Lung (tissue), 12 donors: ENCODE data around the gene OTUD3. TPM values are rescaled to one million over a fixed set of nuclear protein-coding genes. Genes with fewer than 3 reads are reported as not detected.
"Not testable (repeated sequence)": the region's sequence is repeated elsewhere in the genome, so short reads cannot be mapped to it uniquely, and the experiment has no call there.

ENCODE experiments used
- ATAC-seq: fragments of 200-7000 bp; cut with Tn5 transposase; one replicate; pipeline ENCODE4 v1.9.1; 2020; ENCODE audit warnings: moderate number of reproducible peaks; ENCODE audit not compliant: insufficient read depth, low FRiP score
- DNase-seq, 3 donors: peaks; one replicate each; pipeline ENCODE4 v3.0.0-alpha.2; 2013 to 2017
- H3K27ac ChIP-seq, 2 donors: one replicate each; pipeline ENCODE4 v1.5.1; 2013; ENCODE audit warnings: mild to moderate bottlenecking in 2 of 2, moderate library complexity in 2 of 2, control low read depth in 1 of 2, inconsistent platforms in 1 of 2, low read depth in 1 of 2, low read length in 1 of 2
- H3K27me3 ChIP-seq, 3 donors: one replicate each; pipeline ENCODE4 v1.5.1; 2013; ENCODE audit warnings: low read length in 2 of 3; ENCODE audit not compliant: control insufficient read depth in 3 of 3, insufficient read depth in 3 of 3
- H3K36me3 ChIP-seq, 4 donors: one replicate each; pipeline ENCODE4 v1.5.1; 2013; ENCODE audit warnings: low read length in 4 of 4, mild to moderate bottlenecking in 1 of 4, moderate library complexity in 1 of 4; ENCODE audit not compliant: control insufficient read depth in 4 of 4, insufficient read depth in 4 of 4
- H3K4me1 ChIP-seq, 5 donors: one replicate each; pipeline ENCODE4 v1.5.1; 2013; ENCODE audit warnings: low read length in 5 of 5, mild to moderate bottlenecking in 2 of 5, moderate library complexity in 1 of 5; ENCODE audit not compliant: control insufficient read depth in 5 of 5, insufficient read depth in 5 of 5
- H3K4me3 ChIP-seq: one replicate; pipeline ENCODE4 v1.5.1; 2013; ENCODE audit warnings: mild to moderate bottlenecking, control low read depth, moderate library complexity
- H3K9ac ChIP-seq, 2 donors: one replicate each; pipeline ENCODE4 v1.5.1; 2013; ENCODE audit warnings: low read length in 2 of 2, control low read depth in 1 of 2; ENCODE audit not compliant: insufficient read depth in 1 of 2
- H3K9me3 ChIP-seq, 4 donors: one replicate each; pipeline ENCODE4 v1.5.1; 2013; ENCODE audit warnings: low read length in 3 of 4, mild to moderate bottlenecking in 1 of 4, moderate library complexity in 1 of 4; ENCODE audit not compliant: control insufficient read depth in 4 of 4, insufficient read depth in 3 of 4
- CTCF ChIP-seq: IDR thresholded peaks from 2 replicates; pipeline ENCODE4 v1.5.1; 2012; ENCODE audit warnings: mild to moderate bottlenecking; ENCODE audit errors: control extremely low read depth, extremely low read depth
- WGBS, 2 donors: extraction: QIAGEN DNeasy Blood & Tissue Kit; methylation state at CpG; one replicate each; pipeline ENCODE4 v1.1.7; 2013; 5-methylcytosine and 5-hydroxymethylcytosine counted together
- polyA plus RNA-seq, 2 donors: library from polyadenylated mRNA; stranded (reverse); fragments of 200-250 nt; gene quantifications; one replicate each; pipeline ENCODE4 v1.2.1, GENCODE V29; 2013
- total RNA-seq, 2 donors: library from RNA; depleted of rRNA in 1 of 2; stranded (reverse); fragments of >200 nt in 1 of 2; gene quantifications; one replicate each; pipeline ENCODE4 v1.2.1, GENCODE V29; 2014 to 2021
- donor health status: control.
- donor health status: control.
- donor health status: Bipolar disorder and iron deficiency.
- donor health status: healthy.
- donor health status: DM: yes; HTN: yes; CAD: no.

OTUD3 gene
- total and polyA plus RNA-seq, 4 donors, result 1.7 to 8.6 (median 6.7) TPM

- TF ChIP-seq CTCF, result no peak
- WGBS, 2 donors, result 77 to 85% methylated on average over 7 of the region's 7 CpGs
- no peak for DNase-seq
- Histone ChIP-seq H3K27me3 (peaks cover 0 to 4% (median 0%) of the 10 kb centered on the region in 3 donors), H3K27ac (no peak overlapping the region), H3K36me3 (no peaks in the 10 kb centered on the region), H3K4me1 (no peaks in the 10 kb centered on the region), H3K9ac (no peak overlapping the region), H3K9me3 (no peaks in the 10 kb centered on the region), H3K4me3 (no peak overlapping the region)
- ATAC-seq, result no peak
Observed at GRCh38 chr1:19925342-19926070, 43.3 kb downstream of the OTUD3 start.

- Histone ChIP-seq H3K4me3 (no peak overlapping the region), H3K9me3 (peaks cover 0 to 9% (median 2%) of the 10 kb centered on the region in 4 donors), H3K9ac (no peak overlapping the region), H3K27me3 (peaks cover 0 to 4% (median 0%) of the 10 kb centered on the region in 3 donors), H3K4me1 (no peaks in the 10 kb centered on the region), H3K27ac (no peak overlapping the region), H3K36me3 (no peaks in the 10 kb centered on the region)
- WGBS, 2 donors, result 58 to 73% methylated on average over 8 of the region's 8 CpGs
- ATAC-seq, result no peak
- TF ChIP-seq CTCF, result no peak
- no peak for DNase-seq
Observed at GRCh38 chr1:19926296-19927129, 44.3 kb downstream of the OTUD3 start.

GRCh38 chr1:19927130-19927421 lies 44.9 kb downstream of the OTUD3 start:
- not testable (repeated sequence) for H3K27me3 ChIP-seq, H3K36me3 ChIP-seq, H3K4me3 ChIP-seq, H3K4me1 ChIP-seq, ATAC-seq, H3K27ac ChIP-seq, H3K9ac ChIP-seq
- WGBS, 2 donors, result 51 to 67% methylated on average over 3 of the region's 3 CpGs
- peaks cover 0 to 14% (median 5%) of the 10 kb centered on the region in 4 donors for H3K9me3 ChIP-seq
- DNase-seq, result peak in 2 of 3 donors; percentile 10 to 35

GRCh38 chr1:19932866-19933265 lies 50.7 kb downstream of the OTUD3 start:
- Histone ChIP-seq H3K4me1 (no peaks in the 10 kb centered on the region), H3K36me3 (no peaks in the 10 kb centered on the region), H3K9ac (no peak overlapping the region), H3K27ac (no peak overlapping the region), H3K9me3 (peaks cover 0 to 16% (median 10%) of the 10 kb centered on the region in 4 donors), H3K4me3 (no peak overlapping the region), H3K27me3 (peaks cover 0 to 3% (median 0%) of the 10 kb centered on the region in 3 donors)
- ATAC-seq (no peak), DNase-seq (peak in 1 of 3 donors; percentile 2)
- TF ChIP-seq CTCF, result no peak
- WGBS, 2 donors, result 0 to 98% methylated on average over 1 of the region's 1 CpG
